CD4-positive, alpha-beta T cell treated with Interleukin-4 for 4 hours (primary cell): Measurements from ENCODE around the gene ACSBG1.

Experiments used
- DNase-seq: peaks from one replicate; pipeline ENCODE4 v3.0.0-alpha.2; 2020

ACSBG1 gene

GRCh38 chr15:78216276-78217104, 17.9 kb downstream of the ACSBG1 start:
- DNase-seq = no peak

- no peak for DNase-seq
Observed at GRCh38 chr15:78213956-78214355, 20.4 kb downstream of the ACSBG1 start.

DNA sequence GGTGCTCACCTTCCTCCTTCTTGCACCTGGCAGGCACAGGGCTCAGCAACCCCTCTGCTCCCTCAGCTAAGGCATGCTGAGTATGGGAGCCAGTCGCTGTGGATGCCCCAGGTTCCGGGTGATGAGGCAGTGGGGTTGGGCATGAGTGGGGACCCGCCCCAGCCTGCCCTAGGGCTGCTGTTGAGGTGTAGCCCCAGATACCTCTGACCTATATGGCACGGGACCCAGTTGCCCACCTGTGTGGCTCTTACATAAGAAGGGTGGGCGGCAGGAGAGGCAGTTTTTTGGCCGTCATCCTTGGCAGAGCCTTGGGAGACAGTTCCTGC, 21.0 kb downstream of the ACSBG1 start:
- no peak for DNase-seq

GRCh38 chr15:78212546-78213424, 21.6 kb downstream of the ACSBG1 start:
- no peak for DNase-seq

GRCh38 chr15:78212008-78212407, 22.4 kb downstream of the ACSBG1 start:
- DNase-seq = no peak

DNA sequence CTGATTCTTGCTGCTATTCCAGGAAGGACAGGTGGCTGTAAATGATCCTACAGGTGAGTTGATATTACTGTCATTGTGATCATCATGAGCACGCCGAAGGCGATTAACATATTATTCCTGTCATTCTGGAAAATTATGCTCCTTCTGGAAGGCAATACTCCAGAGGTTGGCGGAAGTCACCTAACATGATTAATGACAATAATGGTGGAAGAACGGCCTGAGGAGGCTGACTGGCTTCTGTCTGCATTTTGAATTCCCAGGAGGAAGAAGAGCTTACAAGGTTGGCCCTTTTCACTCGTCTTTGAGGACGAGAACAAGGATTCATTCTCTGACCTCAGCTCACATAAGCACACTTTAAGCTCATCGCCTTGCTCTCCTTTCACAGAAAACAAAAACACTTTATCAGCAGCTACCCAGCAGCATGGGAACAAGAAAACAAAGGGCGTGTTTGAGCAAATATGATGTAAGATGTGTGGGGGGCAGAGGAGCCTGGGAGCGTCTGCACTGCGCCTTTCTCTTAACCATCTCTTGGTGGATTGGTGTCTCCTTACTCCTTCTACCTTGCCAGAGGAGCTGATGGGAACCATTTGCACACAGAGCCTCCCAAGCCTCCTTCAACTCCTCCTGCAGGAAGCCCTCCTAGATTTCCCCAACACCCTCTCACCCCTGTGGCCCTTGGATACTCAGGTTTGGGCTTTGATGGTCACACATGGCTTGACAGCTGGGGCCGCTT, 23.0 kb downstream of the ACSBG1 start:
- DNase-seq = no peak

DNA sequence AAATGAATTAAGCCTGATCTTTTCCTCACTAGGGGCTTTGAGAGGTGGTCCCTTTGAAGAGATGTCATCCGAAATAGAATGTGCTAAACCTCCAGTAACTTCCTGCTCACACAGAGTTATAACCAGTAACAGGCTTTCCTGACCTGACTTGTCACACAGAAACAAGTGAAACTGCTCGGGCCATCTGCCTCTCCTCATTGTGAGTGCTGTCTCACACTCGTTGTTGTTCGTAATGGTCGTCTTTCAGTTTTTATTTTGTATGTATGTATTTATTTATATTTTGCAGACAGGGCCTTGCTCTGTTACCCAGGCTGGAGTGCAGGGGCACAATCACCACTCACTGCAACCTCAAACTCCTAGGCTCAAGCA, 24.0 kb downstream of the ACSBG1 start:
- DNase-seq = no peak

GRCh38 chr15:78209646-78210348, 24.6 kb downstream of the ACSBG1 start:
- no peak for DNase-seq

DNA sequence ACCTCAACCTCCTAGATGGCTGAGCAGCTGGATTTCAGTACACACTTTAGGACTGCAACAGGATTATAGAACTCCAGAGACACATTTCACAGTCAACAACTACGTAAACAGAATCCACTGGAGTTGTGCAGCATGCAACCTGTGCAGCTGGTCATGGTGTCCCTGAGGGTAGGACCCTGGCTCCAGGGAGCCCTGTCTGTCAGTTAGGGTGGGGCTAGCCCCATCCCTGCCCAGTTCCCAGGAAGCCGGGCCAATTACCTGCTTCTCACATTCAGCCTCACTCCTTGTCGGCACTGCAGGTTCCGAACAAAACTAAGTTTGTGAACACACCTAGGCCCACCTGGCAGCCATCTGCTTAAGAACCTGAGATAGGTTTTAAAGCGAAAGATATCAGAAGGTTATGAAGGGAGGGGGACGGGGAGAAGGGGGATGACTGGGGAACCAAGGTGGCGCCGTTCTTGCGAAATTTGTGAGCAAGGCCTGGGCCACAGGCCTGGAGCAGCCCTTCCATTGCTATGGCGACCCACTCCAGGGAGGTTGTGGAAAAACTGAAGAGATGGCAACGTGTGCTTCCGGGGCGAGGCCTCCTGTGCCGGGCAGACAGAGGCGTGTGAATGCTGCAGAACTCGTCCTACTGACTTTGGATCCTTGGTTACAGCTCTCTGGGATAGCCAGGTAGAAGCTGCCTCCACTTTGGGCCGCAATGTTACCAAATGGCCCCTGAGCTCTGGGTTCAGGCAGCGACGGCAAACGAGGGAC, 25.3 kb downstream of the ACSBG1 start:
- no peak for DNase-seq

DNA sequence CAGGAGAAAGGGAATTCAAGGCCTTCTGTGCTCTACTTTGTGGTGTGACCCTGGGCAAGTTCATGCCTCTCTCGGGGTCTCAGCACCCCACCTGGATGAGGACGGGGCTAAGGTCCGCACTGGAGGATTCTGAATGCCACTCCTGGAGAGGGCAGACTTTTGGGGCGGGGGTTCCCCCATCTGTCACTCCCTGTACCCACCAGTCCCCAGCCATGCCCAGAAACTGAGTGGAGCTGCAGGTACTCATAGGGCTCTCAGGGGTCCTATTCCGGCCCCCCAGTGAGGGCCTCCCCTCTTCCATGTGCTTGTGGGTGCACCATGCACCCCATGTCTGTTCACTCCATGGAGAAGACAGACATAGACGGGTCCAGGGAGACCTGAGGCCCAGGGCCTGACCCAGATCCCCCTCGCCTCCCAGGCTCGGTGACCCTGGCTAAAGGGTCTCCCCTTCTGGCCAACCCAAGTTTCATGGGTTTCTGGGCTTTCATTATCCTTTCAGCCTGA, 26.0 kb downstream of the ACSBG1 start:
- no peak for DNase-seq

DNA sequence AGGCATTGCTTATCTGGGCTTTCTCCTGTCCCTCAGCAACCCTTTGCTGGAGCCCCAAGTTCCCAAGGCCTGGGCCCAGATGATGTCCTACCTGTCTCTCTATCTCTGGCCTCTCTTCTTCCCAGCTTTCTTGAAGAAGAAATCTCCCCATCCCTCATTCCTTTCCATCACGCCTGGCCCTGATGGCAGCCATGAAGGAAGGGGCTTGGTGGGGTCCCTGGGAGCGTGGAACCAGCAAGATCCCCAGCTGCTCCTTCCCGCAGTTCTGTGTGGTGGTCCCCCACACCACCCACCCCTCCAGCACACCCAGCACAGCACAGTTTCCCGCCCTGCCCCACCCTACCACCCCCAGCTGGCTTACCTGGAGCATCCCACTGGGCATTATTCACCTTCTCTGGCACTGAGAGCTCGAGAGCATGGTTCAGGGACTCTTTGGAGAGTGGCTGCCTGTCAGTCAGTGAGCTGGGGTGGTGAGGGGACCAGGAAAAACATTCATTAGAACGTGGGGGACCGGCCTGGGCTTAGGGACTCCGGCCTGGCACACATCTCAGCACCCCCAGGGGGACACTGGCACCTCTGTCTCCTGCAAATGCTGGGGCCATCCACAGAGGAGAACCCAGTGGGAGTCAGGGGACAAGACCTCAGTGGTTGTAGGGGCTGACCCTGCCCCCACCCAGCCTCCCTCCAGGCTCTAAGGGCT, 26.6 kb downstream of the ACSBG1 start:
- DNase-seq = no peak

GRCh38 chr15:78207110-78207458, 27.3 kb downstream of the ACSBG1 start:
- DNase-seq = no peak

DNA sequence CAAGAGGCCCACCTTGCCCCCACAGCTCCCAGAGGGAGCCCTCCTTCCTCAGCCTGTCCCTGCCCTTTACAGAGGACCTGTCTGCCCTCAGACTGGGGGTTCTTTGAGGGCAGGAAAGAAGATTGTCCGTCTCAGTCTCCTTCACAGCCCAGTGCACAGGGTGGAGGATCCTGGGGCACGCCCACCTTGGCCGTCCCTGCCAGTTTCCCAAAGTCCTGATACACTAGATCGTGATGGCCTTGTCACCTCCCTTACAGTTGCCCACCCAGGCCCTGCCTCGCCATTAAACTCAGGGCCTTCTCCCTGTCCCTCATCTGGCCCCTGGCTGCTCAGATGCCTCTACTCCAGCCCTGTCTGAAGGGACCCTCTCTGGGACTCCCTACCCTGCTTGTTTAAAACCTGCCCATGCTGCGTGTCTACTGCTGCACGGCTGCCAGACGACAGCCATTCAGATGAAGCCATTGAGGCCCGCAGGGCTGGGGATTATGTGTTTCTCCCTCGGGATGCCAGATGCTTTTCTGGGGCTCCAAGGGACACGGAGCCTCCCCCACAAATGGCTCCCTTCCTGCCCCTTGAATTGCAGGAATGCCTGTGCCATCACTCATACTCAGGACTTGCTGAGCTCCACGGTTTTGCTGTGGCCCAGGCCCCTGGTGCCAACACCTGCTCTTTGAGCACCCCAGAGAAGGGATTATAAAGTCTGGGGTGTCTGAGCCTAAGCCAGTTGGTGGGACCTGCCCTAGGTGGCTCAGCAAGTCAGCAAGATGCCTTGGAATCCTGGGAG, 27.8 kb downstream of the ACSBG1 start:
- DNase-seq = no peak

- no peak for DNase-seq
Observed at GRCh38 chr15:78205856-78206255, 28.5 kb downstream of the ACSBG1 start.

DNA sequence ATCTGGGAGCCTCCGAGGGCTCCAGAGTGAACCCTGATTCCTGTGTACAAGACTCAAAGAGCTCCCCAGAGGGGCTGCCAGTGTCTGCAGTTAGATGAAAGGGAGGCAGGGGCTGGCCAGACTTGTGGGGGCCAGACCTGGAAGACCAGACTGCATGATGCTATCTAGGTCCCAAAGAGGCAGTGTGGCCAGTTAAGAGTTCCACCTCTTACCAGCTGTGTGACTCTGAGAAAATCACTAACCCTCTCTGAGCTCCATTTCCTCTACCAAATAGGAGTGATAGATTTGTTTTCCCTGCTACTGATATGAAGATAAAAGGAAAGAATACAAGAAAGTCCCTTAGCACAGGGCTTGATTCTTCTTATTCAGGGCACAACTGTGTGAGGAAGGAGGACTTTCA, 29.0 kb downstream of the ACSBG1 start:
- DNase-seq = no peak

DNA sequence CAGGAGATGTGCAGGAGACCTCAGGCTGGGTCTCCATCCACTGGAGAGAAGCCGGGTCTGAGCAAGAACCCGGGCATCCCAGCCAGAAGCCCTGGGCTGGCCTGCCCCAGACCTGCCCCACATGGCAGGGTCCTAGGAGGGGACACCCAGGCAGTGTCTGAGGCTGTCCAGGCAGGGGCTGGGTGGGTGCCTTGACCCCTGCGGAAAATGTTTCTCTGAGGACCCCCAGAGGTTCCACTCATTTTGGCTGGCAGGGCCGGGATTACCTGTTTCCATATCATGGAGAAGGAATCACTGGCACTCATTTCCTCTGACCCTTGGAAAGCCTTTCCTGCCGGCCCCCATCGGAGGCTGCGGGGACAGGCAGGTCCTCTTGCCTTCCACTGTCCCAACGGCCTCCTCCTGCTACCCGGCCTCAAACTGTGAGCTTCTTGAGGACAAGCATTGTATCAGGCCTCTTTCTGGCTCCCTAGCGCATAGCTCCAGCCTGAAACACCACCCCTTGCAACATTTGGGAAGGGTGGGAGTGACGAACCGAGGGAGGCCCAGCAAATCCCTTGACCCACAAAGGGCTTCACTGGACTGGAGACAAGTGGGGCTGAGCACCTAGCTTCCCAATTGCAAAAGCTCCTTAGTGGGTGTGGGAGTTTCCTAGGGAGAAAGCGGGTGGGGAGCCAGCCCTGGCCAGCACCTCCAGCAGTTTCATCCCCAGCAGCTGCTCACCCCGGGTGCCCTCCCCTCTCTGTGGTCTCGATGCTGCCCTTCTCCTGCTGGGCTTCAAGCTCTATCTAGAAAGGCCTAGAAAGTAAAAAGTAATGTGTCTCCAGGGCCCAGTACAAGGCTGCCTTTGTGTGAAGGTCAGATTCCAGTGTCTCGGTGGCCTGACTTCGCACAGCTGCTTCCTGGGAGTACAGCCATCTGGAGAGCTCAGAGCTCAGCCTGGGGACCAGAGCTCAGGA, 29.7 kb downstream of the ACSBG1 start:
- no peak for DNase-seq

DNA sequence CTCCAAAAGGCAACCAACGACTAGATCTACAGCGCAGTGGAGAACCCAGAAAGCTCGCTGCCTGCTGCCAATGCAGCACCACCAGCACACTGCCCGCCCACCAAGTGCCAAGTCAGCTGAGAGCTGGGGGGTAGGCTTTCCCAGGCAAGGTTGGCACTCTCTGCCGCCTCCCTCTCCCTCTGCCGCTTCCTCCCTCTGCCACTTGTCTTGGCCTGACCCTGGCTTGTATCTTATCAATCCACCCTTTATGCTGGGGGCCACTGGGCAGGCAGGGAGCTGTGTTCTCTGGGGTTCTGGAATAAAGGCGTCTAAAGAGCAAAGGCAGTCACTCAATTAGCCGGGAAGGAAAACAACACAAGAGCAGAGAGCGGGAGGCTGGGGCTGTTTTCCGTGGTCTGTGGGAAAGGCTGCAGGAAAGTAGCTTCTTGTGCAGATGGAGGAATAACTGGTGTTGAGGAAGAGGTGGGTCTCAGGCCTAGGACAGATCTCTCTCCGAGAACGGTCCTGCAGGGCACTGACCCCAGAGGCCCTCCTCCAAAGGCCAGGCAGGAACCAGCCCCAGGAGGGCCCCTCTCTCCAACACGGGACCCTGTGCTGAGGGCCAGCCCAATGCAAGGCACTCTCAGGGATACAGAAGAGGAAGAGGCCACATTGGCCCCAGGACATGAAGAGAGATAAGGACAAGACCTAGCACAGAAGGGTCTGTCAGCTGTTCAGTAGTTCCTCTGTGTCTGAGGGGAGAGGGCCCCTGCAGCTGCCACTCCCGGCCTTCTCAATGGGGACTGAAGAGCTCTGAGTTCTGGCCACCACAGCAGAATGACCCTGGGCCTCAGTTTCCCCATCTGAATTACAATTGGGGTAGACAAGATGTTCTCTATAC, 30.8 kb downstream of the ACSBG1 start:
- DNase-seq = no peak
